Measurements from ENCODE around the gene NDUFS7. TPM values are rescaled to one million over a fixed set of nuclear protein-coding genes. Genes with fewer than 3 reads are reported as not detected.

Gene NDUFS7
- total and polyA plus RNA-seq, 2 donors from 2014 or later, result 85.5 to 265 TPM

DNA sequence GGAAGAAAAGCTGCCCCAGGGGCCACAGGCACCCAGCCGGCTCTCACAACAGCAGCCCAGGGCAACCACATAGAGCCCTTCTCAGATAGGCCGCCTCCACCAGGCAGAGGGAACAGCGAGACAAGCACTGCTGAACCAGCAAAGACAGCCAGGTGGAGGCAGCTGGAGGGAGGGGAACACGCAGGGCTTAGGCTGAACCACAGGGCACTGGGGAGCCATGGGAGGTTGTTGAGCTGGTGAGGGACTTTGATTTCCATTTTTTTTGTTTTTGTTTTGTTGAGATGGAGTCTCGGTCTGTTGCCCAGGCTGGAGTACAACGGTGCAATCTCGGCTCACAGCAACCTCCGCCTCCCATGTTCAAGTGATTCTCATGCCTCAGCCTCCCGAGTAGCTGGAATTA, 14.1 kb downstream of the NDUFS7 start:
- Histone ChIP-seq H3K4me3 (ENCODE audit: low read length in 3 of 3) (no peak overlapping the region), H3K9me3 (ENCODE audit: control insufficient read depth in 2 of 3, insufficient read depth in 1 of 3, low read length in 3 of 3) (no peaks in the 10 kb centered on the region), H3K27ac (ENCODE audit: low read depth in 2 of 2, low read length in 2 of 2) (no peak overlapping the region), H3K9ac (ENCODE audit: low read length in 3 of 3) (no peak overlapping the region), H3K27me3 (ENCODE audit: control insufficient read depth, insufficient read depth, low read length) (no peaks in the 10 kb centered on the region), H3K36me3 (ENCODE audit: control insufficient read depth in 2 of 3, insufficient read depth in 3 of 3, low read length in 3 of 3) (peaks cover 0 to 7% (median 5%) of the 10 kb centered on the region in 3 donors), H3K4me1 (ENCODE audit: control insufficient read depth in 2 of 3, insufficient read depth in 2 of 3, low read depth in 1 of 3, low read length in 3 of 3) (peaks cover 0 to 14% (median 0%) of the 10 kb centered on the region in 3 donors)
- FAIRE-seq, result no peak
- DNase-seq, result no peak
- TF ChIP-seq, protein P1, sequence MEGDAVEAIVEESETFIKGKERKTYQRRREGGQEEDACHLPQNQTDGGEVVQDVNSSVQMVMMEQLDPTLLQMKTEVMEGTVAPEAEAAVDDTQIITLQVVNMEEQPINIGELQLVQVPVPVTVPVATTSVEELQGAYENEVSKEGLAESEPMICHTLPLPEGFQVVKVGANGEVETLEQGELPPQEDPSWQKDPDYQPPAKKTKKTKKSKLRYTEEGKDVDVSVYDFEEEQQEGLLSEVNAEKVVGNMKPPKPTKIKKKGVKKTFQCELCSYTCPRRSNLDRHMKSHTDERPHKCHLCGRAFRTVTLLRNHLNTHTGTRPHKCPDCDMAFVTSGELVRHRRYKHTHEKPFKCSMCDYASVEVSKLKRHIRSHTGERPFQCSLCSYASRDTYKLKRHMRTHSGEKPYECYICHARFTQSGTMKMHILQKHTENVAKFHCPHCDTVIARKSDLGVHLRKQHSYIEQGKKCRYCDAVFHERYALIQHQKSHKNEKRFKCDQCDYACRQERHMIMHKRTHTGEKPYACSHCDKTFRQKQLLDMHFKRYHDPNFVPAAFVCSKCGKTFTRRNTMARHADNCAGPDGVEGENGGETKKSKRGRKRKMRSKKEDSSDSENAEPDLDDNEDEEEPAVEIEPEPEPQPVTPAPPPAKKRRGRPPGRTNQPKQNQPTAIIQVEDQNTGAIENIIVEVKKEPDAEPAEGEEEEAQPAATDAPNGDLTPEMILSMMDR (IDR thresholded peaks at IDR 0.05; ENCODE audit: borderline replicate concordance, extremely low read depth, insufficient read depth), result no peak
- intact Hi-C loops (cut with DNase I), result no loop called here

DNA sequence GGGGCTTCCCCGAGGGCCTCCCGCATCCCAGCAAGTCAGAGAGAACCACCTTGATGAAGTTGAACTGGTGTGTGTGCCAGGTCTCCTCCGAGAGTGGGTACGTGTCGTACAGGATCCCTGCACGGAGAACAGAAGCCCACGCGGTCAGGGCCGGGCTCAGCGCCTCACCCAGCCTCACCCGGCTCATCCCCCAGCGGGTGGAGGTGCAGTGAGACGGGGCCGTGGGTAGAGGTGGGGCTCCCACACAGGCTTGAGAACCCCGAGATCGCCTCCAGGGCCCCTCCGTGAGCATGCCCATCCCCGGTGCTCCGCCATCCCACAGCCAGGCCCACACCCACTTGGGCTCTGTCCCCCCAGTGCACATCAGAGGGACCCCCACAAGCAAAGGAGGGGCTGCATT, 15.4 kb downstream of the NDUFS7 start:
- TF ChIP-seq, protein P1 (IDR thresholded peaks at IDR 0.05; ENCODE audit: borderline replicate concordance, extremely low read depth, insufficient read depth), result no peak
- intact Hi-C loops (cut with DNase I), result no loop called here
- Histone ChIP-seq H3K9me3 (ENCODE audit: control insufficient read depth in 2 of 3, insufficient read depth in 1 of 3, low read length in 3 of 3) (no peaks in the 10 kb centered on the region), H3K9ac (ENCODE audit: low read length in 3 of 3) (no peak overlapping the region), H3K27me3 (ENCODE audit: control insufficient read depth, insufficient read depth, low read length) (no peaks in the 10 kb centered on the region), H3K4me3 (ENCODE audit: low read length in 3 of 3) (no peak overlapping the region), H3K27ac (ENCODE audit: low read depth in 2 of 2, low read length in 2 of 2) (no peak overlapping the region), H3K36me3 (ENCODE audit: control insufficient read depth in 2 of 3, insufficient read depth in 3 of 3, low read length in 3 of 3) (no peaks in the 10 kb centered on the region), H3K4me1 (ENCODE audit: control insufficient read depth in 2 of 3, insufficient read depth in 2 of 3, low read depth in 1 of 3, low read length in 3 of 3) (peaks cover 0 to 14% (median 0%) of the 10 kb centered on the region in 3 donors)
- FAIRE-seq (no peak), DNase-seq (peak in 1 of 5 donors; percentile 67)

DNA sequence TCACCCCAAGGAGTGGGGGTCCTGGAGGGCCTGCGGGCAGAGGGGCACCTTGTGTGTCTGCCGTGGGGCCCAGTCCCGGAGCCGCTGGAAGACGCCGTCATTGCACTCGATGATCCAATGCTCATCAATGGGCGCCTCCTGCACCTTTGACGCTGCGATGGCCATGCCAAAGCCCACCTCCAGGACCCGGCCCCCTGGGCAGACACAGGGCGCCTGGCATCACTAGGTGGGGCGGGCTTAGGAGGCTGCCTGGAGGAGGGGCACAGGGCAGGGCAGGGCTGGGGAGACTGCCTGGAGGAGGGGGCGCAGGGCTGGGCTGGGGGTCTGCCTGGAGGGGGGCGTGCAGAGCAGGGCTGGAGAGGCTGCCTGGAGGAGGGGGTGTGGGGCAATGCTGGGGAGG, 16.0 kb downstream of the NDUFS7 start:
- Histone ChIP-seq H3K27ac (ENCODE audit: low read depth in 2 of 2, low read length in 2 of 2) (peak overlapping the region; percentile 9 to 32), H3K4me1 (ENCODE audit: control insufficient read depth in 2 of 3, insufficient read depth in 2 of 3, low read depth in 1 of 3, low read length in 3 of 3) (peaks cover 0 to 14% (median 0%) of the 10 kb centered on the region in 3 donors), H3K36me3 (ENCODE audit: control insufficient read depth in 2 of 3, insufficient read depth in 3 of 3, low read length in 3 of 3) (no peaks in the 10 kb centered on the region), H3K27me3 (ENCODE audit: control insufficient read depth, insufficient read depth, low read length) (no peaks in the 10 kb centered on the region), H3K9ac (ENCODE audit: low read length in 3 of 3) (no peak overlapping the region), H3K4me3 (ENCODE audit: low read length in 3 of 3) (no peak overlapping the region), H3K9me3 (ENCODE audit: control insufficient read depth in 2 of 3, insufficient read depth in 1 of 3, low read length in 3 of 3) (no peaks in the 10 kb centered on the region)
- intact Hi-C loops (cut with DNase I), result no loop called here
- FAIRE-seq (no peak), DNase-seq (peak in 1 of 5 donors; percentile 74)
- TF ChIP-seq, protein P1 (IDR thresholded peaks at IDR 0.05; ENCODE audit: borderline replicate concordance, extremely low read depth, insufficient read depth), result no peak

Data from kidney (tissue), 14 donors.